Skin of body (tissue), 2 donors: ENCODE results near the gene TMPRSS3. TPM values are rescaled to one million over a fixed set of nuclear protein-coding genes. Genes with fewer than 3 reads are reported as not detected.

ENCODE experiments used
- DNase-seq: peaks from one replicate; lab custom pipeline; 2025; lab: John Stamatoyannopoulos, UW
- total RNA-seq: library from RNA; depleted of rRNA; stranded (reverse); fragments of >200 nt; gene quantifications from one replicate; pipeline ENCODE4 v1.2.3, GENCODE V29; 2014

TMPRSS3 gene
- total RNA-seq, 1 donor from 2014 or later = 0.30 TPM

DNA sequence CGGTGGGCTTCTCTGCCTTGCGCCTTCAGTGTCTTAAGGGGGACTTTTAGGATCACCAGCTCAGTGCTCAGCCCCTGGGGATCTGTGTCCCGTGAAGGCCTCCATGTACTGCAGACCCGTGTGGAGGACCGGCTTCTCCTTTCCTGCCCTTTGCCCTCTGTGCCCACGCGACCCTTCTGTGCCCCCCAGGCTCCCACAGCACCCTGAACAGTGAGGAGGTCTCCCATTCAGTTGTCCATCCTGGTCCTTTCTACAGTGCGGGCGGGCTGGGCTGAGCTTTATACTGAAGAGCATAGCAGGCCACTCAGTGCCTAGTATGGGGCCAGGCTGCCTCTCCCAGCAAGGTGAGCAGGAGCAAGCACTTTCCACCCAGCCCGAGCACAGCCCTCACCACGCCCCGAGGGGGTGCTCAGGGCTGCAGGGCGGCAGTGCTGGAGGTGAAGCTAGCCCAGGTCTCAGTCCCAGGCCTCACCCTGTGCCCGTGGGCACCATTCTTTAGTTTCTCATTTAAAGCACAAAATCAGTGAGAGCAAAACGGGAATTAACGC is 21.9 kb downstream of the TMPRSS3 start:
- no peak for DNase-seq

DNA sequence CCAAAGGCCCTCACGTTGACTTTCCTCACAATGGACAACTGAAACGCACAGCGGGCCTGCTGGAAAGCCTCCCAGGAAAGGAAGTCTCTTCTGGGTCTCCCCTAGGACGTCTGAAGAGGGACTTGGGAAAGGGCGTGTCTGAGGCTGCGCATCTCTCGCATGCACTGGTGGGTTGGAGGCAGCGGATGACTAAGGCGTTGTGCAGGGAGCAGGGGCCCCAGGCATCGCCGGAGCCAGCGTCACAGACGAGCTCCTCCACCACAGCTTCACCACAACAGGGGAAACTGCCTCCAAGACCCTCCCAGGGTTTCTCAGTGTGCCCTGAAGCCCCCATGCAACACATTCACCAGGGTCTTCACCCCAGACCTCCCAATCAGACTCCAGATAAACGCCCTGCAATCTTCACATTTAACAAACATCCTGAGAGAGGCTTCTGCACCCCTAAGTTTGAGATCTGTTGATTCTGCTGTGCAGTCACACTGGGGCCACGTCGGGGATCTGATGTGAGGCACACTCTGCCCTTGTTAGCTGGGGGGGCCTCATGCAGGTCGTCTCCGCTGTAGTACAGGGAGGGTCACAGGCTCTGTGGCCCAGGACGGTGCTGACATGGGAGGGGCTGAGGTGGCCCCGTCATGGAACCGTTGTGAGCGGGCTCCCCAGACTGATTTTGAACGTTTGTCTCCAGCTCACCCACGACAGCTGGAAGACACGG is 22.5 kb downstream of the TMPRSS3 start:
- no peak for DNase-seq

DNA sequence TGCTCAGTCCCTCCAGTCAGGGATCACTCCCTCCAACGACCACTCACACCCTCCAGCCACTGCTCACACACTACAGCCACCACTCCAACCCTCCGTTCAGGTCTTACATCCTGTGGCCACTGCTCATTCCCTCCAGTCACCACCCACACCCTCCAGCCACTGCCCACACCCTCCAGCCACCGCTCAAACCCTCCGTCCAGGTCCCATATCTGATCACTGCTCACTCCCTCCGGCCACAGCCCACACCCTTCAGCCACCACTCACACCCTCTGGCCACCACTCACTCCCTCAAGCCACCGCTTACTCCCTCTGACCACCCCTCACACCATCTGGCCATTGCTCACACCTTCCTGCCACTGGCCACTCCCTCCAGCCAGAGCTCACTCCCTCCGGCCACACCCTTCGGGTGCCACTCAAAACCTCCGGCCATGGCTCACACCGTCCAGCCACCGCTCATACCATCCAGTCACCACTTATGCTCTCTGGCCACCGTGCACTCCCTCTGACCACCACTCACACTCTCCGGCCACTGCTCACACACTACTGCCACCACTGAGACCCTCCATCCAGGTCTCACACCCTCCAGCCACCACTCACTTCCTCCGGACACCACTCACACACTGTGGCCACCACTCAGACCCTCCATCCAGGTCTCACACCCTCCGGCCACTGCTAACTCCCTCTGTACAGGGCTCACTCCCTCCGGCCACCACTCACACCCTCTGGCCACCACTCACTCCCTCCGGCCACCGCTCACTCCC is 24.8 kb downstream of the TMPRSS3 start:
- no peak for DNase-seq

DNA sequence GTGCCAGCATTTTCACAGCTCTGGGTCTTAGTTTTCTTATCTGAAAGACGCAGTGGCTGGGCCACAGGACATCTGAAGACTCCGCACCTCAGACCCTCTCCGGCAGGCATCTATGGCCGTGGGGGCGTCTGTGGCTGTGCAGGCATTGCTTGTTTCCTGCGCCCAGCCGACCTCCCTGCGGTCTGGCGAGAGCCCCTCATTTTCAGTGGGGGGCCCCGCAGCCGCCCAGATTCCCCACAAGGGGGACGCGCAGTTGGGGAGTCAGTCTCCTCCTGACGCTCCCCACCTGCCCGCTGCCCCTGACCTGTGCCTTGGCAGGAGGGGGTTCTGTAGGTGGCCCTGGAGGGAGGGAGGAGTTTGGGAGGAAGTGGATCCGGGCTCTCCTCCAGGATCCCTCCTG is 26.0 kb downstream of the TMPRSS3 start:
- DNase-seq = no peak

DNA sequence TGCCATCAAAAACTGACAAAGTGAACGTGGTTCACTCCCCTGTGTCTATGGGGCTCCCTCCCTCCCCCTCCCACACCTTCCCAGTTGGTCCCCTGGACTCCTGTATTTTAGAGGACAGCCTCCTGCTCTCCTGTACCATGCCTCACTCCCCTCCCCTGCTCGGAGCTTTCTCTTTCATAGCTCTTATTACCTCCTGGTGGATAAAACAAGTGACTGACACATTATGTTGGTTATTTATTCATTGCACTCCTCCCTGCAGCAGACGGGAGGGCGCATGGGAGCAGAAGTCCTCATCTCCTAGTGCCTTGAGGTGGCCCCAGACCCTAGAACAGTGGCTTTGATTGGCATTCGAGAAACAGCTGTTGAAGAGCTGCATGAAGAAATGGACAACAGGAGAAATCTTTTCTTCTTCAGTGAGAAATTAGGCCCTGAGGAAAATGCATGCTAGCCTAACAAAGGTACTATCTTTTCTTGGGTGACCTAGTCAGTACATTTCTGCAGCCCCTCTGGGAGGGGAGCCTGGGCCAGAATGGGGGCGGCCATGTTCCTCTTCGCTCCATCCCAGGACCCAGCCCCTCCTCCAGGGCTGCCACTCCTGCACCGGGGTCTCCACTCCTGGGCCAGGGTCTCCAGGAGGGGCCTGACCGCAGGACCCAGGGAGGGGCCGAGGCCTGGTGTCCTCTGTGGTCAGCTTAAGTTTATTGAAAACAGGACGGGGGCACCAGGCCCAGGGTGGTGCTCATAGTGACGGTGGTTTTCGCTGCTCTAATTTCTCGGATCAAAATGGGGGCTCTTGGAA is 28.3 kb downstream of the TMPRSS3 start:
- no peak for DNase-seq

DNA sequence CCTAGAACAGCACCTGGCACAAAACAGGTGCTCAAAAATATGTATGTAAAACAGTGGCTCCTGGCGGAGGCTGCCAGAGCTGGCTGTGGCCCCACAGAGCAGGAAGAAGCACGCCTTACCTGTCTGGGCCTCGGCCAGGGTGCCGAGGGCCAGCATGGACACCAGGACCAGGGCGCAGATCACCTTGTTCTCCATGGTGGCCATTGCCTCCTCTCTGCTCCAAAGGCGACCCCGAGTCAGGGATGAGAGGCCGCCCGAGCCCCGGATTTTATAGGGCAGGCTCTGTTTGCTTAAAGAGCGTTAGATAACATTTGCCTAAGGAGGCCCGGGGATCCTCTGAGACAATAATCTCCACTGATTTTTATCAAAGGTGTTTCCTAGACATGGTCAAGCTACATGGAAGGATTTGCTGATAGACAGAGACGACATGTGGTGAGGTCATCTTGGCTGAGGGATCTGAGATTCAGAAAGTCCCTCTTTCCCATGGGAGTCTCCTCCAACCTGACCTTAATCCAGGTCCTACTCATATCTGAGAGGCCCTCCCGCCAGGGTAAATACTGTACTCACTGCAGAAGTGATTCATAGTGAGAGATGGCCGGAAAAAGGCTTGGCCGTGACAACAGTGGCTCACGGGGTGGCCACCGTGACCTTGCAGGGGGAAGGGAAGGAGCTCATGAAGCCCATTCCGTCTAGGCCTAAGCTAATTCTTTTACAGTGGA is 29.4 kb downstream of the TMPRSS3 start, which contains the start of gene TFF1:
TSS of gene TFF1 (minus strand) at position 244 of the 719 bp plus-strand sequence. CDS start at position 204, 40 bp downstream.
- DNase-seq = no peak

DNA sequence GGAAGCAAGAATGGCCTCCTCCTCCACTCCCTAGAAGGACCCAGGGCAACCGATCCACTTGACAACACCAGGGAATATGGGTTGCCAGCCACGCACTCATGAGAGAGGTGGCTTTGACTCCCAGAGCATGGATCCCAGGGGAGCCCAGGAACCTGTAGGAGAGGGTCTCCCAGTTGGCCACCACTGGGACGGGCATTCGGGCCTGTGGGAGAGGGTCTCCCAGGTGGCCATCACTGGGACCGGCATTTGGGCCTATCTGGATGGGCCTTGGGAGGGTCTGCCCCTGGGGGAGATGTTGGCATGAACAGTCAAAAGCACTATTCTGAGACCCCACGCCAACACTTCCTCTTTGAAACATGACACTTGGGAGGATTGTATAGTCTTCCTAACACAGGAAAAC is 30.1 kb downstream of the TMPRSS3 start:
- no peak for DNase-seq

DNA sequence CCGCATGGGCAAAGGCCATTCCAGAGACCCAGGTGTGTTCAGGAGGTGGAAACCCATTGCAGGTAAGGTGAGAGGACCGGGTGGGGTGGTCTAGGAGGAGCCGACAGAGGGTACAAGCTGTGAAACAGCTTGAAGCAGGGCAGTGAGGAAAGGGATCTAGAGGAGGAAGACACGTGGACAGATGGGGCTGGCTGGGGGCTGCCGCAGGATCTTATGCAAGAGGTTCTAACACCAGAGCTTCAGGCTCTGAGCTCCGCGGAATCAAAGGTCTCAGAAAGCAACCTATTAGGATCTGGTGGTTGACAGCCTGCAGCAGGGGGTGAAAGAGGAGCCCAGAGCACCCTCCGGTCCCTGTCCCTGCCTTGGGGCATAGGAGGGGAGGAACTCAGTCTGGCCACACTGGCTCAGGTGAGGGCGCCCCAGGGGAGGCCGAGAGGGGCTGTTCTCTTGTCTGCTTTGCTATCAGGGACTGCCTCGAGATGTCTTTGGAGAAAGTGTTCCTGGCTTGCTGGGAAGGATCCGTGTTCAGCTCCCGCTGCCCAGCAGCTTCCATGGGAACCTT is 31.5 kb downstream of the TMPRSS3 start:
- DNase-seq = no peak

DNA sequence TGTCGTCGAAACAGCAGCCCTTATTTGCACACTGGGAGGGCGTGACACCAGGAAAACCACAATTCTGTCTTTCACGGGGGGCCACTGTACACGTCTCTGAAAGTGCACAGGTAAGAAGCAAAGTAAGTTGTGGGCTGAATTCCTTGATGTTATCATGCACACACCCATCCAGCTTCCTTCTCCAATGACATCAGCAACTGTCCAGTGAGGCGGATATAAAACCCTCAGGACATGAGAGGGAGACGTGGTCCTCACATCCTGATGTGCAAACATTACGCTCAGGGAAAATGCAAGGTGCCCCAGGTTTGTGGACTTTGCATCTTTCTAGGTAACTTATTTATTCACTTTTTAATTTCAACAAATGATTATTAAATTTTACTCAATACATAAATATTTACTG is 32.5 kb downstream of the TMPRSS3 start:
- no peak for DNase-seq

DNA sequence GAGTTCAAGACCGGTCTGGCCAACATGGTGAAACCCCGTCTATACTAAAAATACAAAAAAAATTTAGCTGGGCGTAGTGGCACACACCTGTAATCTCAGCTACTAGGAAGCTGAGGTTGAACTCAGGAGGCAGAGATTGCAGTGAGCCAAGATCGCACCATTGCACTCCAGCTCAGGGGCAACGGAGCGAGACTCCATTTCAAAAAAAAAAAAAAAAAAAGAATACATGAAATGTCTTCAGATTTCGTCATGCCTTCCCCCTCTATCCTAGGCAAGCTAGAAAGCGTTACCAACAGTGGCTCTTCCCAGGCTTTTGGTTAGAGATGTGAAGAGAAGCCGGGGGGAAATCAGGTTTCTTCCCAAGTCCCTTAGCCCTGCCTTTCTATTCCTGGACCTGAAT is 33.2 kb downstream of the TMPRSS3 start:
- no peak for DNase-seq

DNA sequence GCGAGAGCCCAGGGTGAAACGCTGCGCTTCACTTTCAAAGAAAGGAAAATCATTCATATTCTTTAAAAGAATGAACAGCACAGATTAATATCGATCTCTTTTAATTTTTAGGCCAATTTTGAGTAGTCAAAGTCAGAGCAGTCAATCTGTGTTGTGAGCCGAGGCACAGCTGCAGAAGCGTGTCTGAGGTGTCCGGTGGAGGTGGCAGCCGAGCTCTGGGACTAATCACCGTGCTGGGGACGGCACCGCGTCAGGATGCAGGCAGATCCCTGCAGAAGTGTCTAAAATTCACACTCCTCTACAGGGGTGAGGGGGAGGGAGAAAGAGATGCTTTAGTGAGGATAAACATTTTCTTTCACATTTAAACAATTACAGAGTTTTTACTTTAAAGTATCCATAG is 33.7 kb downstream of the TMPRSS3 start:
- DNase-seq = no peak

DNA sequence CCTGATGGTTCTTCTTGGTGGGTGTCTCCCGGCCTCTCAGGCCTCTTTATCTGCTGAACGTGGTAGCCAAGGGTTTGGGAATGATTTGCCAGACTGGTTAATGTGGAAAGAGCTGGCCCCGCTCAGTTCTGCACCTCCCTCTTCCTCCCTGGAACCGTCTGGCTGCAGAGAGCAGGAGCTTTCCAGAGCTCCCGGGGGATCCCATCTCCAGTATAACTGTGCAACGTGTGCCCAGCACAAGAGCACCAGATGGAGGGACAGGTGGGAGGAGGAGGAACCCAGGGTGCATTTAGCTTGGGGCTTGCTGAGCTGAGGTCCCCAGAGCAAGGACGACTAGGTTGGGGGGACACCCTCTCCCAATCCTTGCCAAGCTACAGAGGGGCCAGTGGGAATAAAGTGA is 34.6 kb downstream of the TMPRSS3 start:
- no peak for DNase-seq

DNA sequence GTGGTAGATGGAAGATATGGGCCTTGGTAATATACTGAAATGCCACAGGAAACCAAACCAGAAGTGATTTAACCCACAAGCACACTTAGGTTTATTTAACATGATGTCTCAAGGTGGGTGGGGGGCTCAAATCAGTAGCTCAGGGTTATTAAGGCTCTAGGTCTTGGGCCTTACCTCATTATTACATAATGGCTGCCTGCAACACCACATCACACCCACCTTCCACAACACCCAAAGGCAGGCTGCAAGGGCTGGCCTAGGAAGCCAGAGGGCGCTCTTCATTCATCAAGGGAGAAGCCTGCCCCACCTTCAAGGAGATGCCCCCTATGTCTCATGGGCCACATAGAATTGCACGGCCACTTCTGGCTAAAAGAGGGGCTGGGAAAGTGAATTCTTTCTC is 35.5 kb downstream of the TMPRSS3 start:
- DNase-seq = no peak

DNA sequence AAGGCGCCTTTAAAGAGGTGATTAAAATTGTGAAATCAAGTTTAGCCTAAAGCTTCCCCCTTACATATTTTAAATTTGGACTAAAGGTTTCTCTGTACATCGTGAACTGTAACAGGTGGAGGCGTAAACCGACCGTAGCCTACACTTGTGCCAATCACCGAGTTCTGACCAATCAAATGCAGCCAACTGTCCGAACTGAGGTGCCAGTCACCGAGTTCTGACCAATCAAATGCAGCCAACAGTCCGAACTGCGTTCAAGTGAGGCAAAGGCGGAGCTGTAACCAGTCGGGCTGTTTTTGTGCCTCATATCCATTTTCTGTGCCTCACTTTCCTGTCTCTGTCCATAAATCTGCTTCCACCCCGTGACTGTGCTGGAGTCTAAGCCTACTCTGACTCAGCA is 36.9 kb downstream of the TMPRSS3 start:
- DNase-seq = no peak

DNA sequence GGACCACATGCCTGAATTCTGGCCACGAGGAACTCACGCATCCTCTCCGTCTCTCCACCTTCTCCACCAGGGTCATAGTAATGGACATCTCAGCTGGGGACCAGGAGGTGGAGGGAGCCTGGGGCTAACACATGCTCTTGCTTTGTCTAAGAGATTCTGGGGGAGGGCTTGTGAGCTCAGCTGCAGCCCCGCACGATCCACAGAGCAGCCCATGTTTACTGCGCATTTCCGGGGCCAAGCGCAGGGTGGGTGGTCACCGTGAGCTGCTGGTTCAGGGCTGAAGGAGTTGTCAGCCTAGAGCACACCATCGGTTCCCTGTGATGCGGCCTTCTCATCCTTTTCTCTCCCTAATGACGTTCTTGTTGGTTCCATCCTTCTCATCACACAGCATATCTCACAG is 37.6 kb downstream of the TMPRSS3 start:
- no peak for DNase-seq

DNA sequence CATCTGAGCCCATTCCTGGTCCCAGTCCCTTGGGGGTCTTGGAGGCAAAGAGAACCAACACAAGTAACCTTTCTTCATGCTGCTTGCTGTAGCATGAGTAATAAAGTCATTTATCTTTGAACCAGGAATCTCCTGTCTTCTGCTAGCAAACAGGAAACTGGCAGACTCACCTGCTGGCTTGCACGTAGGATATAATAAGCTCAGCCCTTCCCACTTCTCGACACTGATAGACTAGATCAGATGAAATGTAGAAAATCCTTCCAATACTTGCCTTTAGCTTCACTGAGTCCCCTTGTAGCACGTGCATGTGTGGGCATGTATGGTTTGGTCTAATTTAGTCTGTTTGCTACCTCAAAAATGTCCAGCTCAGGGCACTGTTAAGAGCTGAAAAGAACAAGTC is 38.5 kb downstream of the TMPRSS3 start:
- DNase-seq = no peak

DNA sequence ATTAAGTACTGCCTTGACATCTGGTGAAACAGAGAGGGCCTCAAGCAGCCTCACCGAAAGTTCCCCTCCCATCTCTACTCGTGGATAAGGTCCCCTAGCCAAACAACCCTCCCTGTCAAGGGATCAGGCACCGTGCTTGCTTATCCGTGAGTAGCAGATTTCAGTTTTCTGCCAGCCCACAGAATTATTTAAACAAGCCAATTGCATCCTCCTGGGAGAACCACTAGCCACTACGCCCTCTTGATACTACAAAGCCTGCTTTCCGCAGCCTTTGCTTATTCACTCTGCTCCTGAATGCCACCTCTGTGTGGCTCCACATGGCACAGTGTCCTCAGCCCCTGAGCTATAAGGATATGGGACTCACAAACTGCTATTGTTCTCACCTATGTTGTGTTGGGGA is 39.2 kb downstream of the TMPRSS3 start:
- DNase-seq = no peak

DNA sequence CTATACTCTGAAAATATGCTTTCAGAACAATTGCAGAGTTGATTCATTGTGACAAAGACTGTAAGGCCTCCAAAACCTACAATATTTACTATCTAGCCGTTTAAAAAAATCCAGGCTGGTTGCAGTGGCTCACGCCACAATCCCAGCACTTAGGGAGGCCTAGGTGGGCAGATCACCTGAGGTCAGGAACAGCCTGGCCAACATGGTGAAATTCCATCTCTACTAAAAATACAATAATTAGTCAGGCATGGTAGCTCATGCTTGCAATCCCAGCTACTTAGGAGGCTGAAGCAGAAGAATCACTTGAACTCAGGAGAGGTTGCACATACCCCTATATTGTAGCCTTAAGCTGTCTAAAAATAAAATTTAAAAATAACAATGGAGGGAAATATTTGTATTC is 39.8 kb downstream of the TMPRSS3 start:
- no peak for DNase-seq

DNA sequence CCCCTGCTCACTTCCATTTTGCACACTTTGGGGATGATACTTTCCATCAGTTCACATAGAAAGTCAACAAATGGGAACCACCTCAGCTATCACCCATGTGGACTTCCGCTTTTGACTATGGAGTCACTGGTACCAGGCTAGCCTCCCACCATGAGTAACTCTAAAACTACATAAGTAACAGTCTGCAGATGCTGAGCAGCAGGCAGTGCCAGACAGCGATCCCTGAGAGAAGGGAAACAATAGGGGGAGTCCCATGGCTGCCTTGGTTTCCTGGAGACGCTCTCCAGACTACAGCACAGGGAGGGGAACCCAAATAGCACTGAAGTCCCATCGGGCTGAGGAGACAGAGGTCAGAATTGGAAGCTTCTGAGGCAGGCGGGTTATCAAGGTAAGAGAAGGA is 42.2 kb downstream of the TMPRSS3 start:
- no peak for DNase-seq

DNA sequence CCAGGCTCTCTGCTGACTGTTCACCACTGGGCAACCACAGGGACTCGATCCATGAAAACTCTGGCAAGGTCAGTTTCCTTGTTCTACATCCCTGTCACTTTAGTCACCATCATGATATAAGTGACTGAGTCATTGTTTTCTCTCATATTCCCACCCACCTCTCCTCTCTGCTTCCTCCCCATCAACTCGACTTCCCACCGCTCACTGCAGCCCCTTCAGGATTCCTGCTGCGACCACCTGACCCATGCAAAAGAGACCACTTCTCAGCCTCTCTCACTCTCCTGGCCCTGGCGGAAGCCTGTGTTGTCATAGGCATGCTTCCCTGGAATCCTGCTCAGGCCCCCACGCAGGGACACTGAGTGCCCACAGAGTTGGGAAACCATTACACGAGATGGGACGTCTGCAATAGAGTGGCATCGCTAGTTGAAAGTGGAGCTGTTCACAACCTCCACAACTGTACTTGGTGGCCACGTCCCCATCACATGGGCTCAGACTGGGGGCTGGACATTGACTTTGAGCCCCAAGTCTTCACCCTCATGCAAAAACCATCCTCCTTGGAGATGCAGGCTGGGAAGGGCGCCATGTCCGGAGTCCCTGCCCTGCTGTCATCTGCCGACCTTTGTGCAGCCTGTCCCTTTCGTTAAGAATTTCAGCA is 43.3 kb downstream of the TMPRSS3 start:
- no peak for DNase-seq
